A549 (cell line): Measurements from ENCODE around the gene EPB41L4A. TPM values are rescaled to one million over a fixed set of nuclear protein-coding genes. Genes with fewer than 3 reads are reported as not detected.

Experiments
- ATAC-seq, 2 experiments: fragments of 200-7000 bp in 1 of 2; fragments of >200 bp in 1 of 2; cut with Nextera tagmentation in 1 of 2; cut with Tn5 transposase in 1 of 2; 3 replicates each; pipeline versions ENCODE4 v1.8.0 to v1.9.1; 2018 to 2020; ENCODE audit warnings: mild to moderate bottlenecking in 1 of 2, moderate library complexity in 1 of 2
- CTCF ChIA-PET: fragments of 300-600 bp; sonication (Branson Sonifier 250); formaldehyde crosslinking; extraction: SDS; loops from one replicate; lab custom pipeline; 2021; ENCODE audit warnings: antibody characterized with exemption, inconsistent platforms; lab: Yijun Ruan, JAX
- POLR2A ChIA-PET: fragments of 350-600 bp; formaldehyde crosslinking; extraction: SDS; loops from one replicate; lab custom pipeline; 2021; ENCODE audit warnings: antibody characterized with exemption, inconsistent platforms; lab: Yijun Ruan, JAX
- DNase-seq, 2 experiments: peaks; one replicate each; pipeline versions ENCODE4 v3.0.0 to v3.0.0-alpha.2; 2011 to 2016; ENCODE audit warnings: low read depth in 1 of 2, low spot score in 1 of 2
- FAIRE-seq: peaks from 2 replicates; lab custom pipeline; 2011; peaks lifted over from hg19 to GRCh38; lab: Jason Lieb, UNC
- H3K27ac ChIP-seq, 2 experiments: fragments of >200 bp; sonication (Bioruptor Twin); formaldehyde crosslinking; 3 replicates each; pipeline ENCODE4 v1.5.1; 2016 to 2017
- H3K4me1 ChIP-seq: fragments of >200 bp; sonication (Bioruptor Twin); formaldehyde crosslinking; 3 replicates; pipeline ENCODE4 v1.6.1; 2016
- H3K4me2 ChIP-seq: fragments of >200 bp; sonication (Bioruptor Twin); formaldehyde crosslinking; 3 replicates; pipeline ENCODE4 v1.6.1; 2016
- H3K4me3 ChIP-seq: fragments of >200 bp; sonication (Bioruptor Twin); formaldehyde crosslinking; 3 replicates; pipeline ENCODE4 v1.5.1; 2016
- H3K9me3 ChIP-seq: fragments of >200 bp; sonication (Bioruptor Twin); formaldehyde crosslinking; 3 replicates; pipeline ENCODE4 v1.6.1; 2016
- BHLHE40 ChIP-seq: IDR thresholded peaks from 2 replicates; pipeline ENCODE4 v1.6.1; 2012; ENCODE audit warnings: low read depth, low read length, inconsistent platforms
- CEBPB ChIP-seq, 2 experiments: fragments of >200 bp in 1 of 2; sonication (Bioruptor Twin) in 1 of 2; formaldehyde crosslinking in 1 of 2; IDR thresholded peaks; 2 replicates each; pipeline ENCODE4 v1.6.1; 2012 to 2016
- CHD4 ChIP-seq: fragments of 200-600 bp; sonication (generic); IDR thresholded peaks from 2 replicates; pipeline ENCODE4 v1.6.1; 2016; ENCODE audit warnings: antibody characterized with exemption, mild to moderate bottlenecking, borderline replicate concordance
- FOSL2 ChIP-seq, 2 experiments: fragments of 450-650 bp in 1 of 2; fragments of >200 bp in 1 of 2; sonication (Bioruptor Twin) in 1 of 2; formaldehyde crosslinking; IDR thresholded peaks; 2 replicates each; pipeline versions ENCODE4 v1.5.0 to v1.6.1; 2016 to 2020; ENCODE audit warnings: mild to moderate bottlenecking in 1 of 2, moderate library complexity in 1 of 2
- FOXS1 ChIP-seq: fragments of 250-450 bp; sonication (Bioruptor Pico); IDR thresholded peaks from 2 replicates; pipeline ENCODE4 v1.5.0; 2020; ENCODE audit warnings: mild to moderate bottlenecking, moderate library complexity
- HOXA7 ChIP-seq: fragments of 250-450 bp; sonication (Bioruptor Pico); IDR thresholded peaks from 2 replicates; pipeline ENCODE4 v1.5.0; 2020; ENCODE audit warnings: mild to moderate bottlenecking, moderate library complexity
- HOXB13 ChIP-seq: fragments of 250-450 bp; sonication (Bioruptor Pico); IDR thresholded peaks from 2 replicates; pipeline ENCODE4 v1.5.0; 2020; ENCODE audit warnings: low read depth, mild to moderate bottlenecking, moderate library complexity
- JUNB ChIP-seq: fragments of >200 bp; sonication (Bioruptor Twin); formaldehyde crosslinking; IDR thresholded peaks from 2 replicates; pipeline ENCODE4 v1.6.1; 2016
- MAFK ChIP-seq: fragments of 450-650 bp; IDR thresholded peaks from 2 replicates; pipeline ENCODE4 v1.6.1; 2014; ENCODE audit not compliant: partially characterized antibody
- MAZ ChIP-seq: fragments of 150-350 bp; IDR thresholded peaks from 2 replicates; pipeline ENCODE4 v1.6.1; 2014; ENCODE audit warnings: antibody characterized with exemption, low read depth, low read length, borderline replicate concordance
- NPAS2 ChIP-seq: fragments of 250-450 bp; sonication (Bioruptor Pico); IDR thresholded peaks from 2 replicates; pipeline ENCODE4 v1.8.0; 2022; ENCODE audit warnings: mild to moderate bottlenecking, moderate library complexity, borderline replicate concordance
- PHF8 ChIP-seq: fragments of 200-600 bp; sonication (generic); IDR thresholded peaks from 2 replicates; pipeline ENCODE4 v1.6.1; 2016; ENCODE audit warnings: low read depth, mild to moderate bottlenecking, antibody characterized with exemption, moderate library complexity, borderline replicate concordance
- POLR2A ChIP-seq: IDR thresholded peaks from 2 replicates; pipeline ENCODE4 v1.6.1; 2012; ENCODE audit warnings: mild to moderate bottlenecking, low read length
- RARB ChIP-seq: fragments of 250-450 bp; sonication (Bioruptor Pico); IDR thresholded peaks from 2 replicates; pipeline ENCODE4 v1.8.0; 2021; ENCODE audit warnings: mild to moderate bottlenecking, moderate library complexity
- RCOR1 ChIP-seq: fragments of 150-350 bp; IDR thresholded peaks from 2 replicates; pipeline ENCODE4 v1.6.1; 2014; ENCODE audit warnings: antibody characterized with exemption, low read length, low read depth
- RFX5 ChIP-seq: fragments of 450-650 bp; IDR thresholded peaks from 2 replicates; pipeline ENCODE4 v1.7.1; 2014; ENCODE audit warnings: antibody characterized with exemption, mild to moderate bottlenecking, moderate library complexity
- SMC3 ChIP-seq: fragments of >200 bp; sonication (Bioruptor Twin); formaldehyde crosslinking; IDR thresholded peaks from 3 replicates; pipeline ENCODE4 v1.6.1; 2018; ENCODE audit warnings: inconsistent platforms
- SREBF2 ChIP-seq: fragments of 450-650 bp; IDR thresholded peaks from 2 replicates; pipeline ENCODE4 v1.6.1; 2014; ENCODE audit warnings: mild to moderate bottlenecking, moderate library complexity
- TFCP2L1 ChIP-seq: fragments of 250-450 bp; sonication (Bioruptor Pico); IDR thresholded peaks from 2 replicates; pipeline ENCODE4 v1.5.0; 2021; ENCODE audit warnings: mild to moderate bottlenecking
- TP53 ChIP-seq: fragments of 250-450 bp; sonication (Bioruptor Pico); IDR thresholded peaks from 2 replicates; pipeline ENCODE4 v1.5.0; 2021; ENCODE audit warnings: mild to moderate bottlenecking, moderate library complexity
- WGBS: methylation state at CpG from one replicate; pipeline ENCODE4 v1.1.6; 2017; ENCODE audit errors: missing lambda C conversion rate; 5-methylcytosine and 5-hydroxymethylcytosine counted together
- polyA plus RNA-seq, 4 experiments: library from polyadenylated mRNA; depleted of rRNA in 3 of 4; stranded (reverse); fragments of >200 nt; fragmentation: RNase III in 1 of 4; extraction: RNeasy Plus Mini Kit Qiagen cat#74134 plus additional on column Dnase treatment in 1 of 4; gene quantifications; 2 replicates in 3 of 4; 3 replicates in 1 of 4; pipeline ENCODE4 v1.2.3, GENCODE V29; 2011 to 2017
- TF ChIP-seq, protein P1 (sequence below): fragments of >200 bp; sonication (Bioruptor Twin); formaldehyde crosslinking; IDR thresholded peaks from 3 replicates; pipeline ENCODE4 v1.5.1; 2016
- TF ChIP-seq, protein P2 (sequence below): fragments of 250-450 bp; sonication (Bioruptor Pico); IDR thresholded peaks from 2 replicates; pipeline ENCODE4 v1.5.0; 2021; ENCODE audit warnings: mild to moderate bottlenecking, moderate library complexity, borderline replicate concordance
- TF ChIP-seq, protein P3 (sequence below): IDR thresholded peaks from 2 replicates; pipeline ENCODE4 v1.6.1; 2012
- TF ChIP-seq, protein P4 (sequence below): fragments of 450-650 bp; IDR thresholded peaks from 2 replicates; pipeline ENCODE4 v1.6.1; 2014; ENCODE audit warnings: antibody characterized with exemption
- TF ChIP-seq, protein P5 (sequence below): fragments of >200 bp; sonication (Bioruptor Twin); formaldehyde crosslinking; IDR thresholded peaks from 3 replicates; pipeline ENCODE4 v1.6.1; 2016

Gene EPB41L4A
- polyA plus RNA-seq, 2 of the 4 experiments (the other 2 are of a cell fraction): 1.3 to 4.4 TPM

DNA sequence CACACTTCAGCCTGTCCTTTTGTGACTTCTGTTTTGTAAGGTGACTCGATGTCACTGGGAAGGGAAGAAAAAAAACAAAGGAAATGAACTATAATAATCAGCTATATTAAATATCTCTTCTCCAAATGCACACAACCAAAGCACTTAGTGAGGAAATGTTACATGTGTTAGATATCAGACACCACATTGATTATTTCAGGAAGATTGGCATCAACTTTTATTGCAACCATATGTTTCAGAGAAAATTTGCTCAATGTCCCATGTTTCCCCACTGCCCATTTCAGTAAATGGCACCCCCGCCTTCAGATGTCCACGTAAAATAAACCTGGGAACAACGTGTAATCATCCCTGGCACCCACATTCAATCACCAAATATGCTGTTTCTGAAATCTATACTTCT, 151.8 kb downstream of the EPB41L4A start:
- ATAC-seq: no peak
- TF ChIP-seq BHLHE40 (no peak), MAZ (no peak), SMC3 (no peak), SREBF2 (no peak), RARB (CRISPR knock-in tag) (no peak), CHD4 (no peak), RFX5 (no peak), TFCP2L1 (CRISPR knock-in tag) (no peak), FOXS1 (CRISPR knock-in tag) (no peak), CEBPB (IDR thresholded peaks at IDR 0.05) (no peak), TP53 (CRISPR knock-in tag) (no peak), POLR2A (no peak), RCOR1 (no peak), JUNB (no peak), HOXA7 (CRISPR knock-in tag) (no peak), PHF8 (no peak)
- TF ChIP-seq, protein P1, sequence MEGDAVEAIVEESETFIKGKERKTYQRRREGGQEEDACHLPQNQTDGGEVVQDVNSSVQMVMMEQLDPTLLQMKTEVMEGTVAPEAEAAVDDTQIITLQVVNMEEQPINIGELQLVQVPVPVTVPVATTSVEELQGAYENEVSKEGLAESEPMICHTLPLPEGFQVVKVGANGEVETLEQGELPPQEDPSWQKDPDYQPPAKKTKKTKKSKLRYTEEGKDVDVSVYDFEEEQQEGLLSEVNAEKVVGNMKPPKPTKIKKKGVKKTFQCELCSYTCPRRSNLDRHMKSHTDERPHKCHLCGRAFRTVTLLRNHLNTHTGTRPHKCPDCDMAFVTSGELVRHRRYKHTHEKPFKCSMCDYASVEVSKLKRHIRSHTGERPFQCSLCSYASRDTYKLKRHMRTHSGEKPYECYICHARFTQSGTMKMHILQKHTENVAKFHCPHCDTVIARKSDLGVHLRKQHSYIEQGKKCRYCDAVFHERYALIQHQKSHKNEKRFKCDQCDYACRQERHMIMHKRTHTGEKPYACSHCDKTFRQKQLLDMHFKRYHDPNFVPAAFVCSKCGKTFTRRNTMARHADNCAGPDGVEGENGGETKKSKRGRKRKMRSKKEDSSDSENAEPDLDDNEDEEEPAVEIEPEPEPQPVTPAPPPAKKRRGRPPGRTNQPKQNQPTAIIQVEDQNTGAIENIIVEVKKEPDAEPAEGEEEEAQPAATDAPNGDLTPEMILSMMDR: no peak
- TF ChIP-seq, protein P2, sequence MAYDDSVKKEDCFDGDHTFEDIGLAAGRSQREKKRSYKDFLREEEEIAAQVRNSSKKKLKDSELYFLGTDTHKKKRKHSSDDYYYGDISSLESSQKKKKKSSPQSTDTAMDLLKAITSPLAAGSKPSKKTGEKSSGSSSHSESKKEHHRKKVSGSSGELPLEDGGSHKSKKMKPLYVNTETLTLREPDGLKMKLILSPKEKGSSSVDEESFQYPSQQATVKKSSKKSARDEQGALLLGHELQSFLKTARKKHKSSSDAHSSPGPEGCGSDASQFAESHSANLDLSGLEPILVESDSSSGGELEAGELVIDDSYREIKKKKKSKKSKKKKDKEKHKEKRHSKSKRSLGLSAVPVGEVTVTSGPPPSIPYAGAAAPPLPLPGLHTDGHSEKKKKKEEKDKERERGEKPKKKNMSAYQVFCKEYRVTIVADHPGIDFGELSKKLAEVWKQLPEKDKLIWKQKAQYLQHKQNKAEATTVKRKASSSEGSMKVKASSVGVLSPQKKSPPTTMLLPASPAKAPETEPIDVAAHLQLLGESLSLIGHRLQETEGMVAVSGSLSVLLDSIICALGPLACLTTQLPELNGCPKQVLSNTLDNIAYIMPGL (CRISPR knock-in tag): no peak
- TF ChIP-seq, protein P3, sequence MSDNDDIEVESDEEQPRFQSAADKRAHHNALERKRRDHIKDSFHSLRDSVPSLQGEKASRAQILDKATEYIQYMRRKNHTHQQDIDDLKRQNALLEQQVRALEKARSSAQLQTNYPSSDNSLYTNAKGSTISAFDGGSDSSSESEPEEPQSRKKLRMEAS: no peak
- H3K27ac ChIP-seq: no peak overlapping the region
- no peak overlapping the region for H3K4me2 ChIP-seq
- H3K9me3 ChIP-seq: no peaks in the 10 kb centered on the region
- DNase-seq: no peak
- no peak for FAIRE-seq
- CTCF ChIA-PET: no interaction called here
- POLR2A ChIA-PET: no interaction called here
- no peak overlapping the region for H3K4me3 ChIP-seq
- 40% methylated on average over 4 of the region's 4 CpGs for WGBS
- peaks cover 9% of the 10 kb centered on the region; the same call in 2 of the 3 replicates for H3K4me1 ChIP-seq

DNA sequence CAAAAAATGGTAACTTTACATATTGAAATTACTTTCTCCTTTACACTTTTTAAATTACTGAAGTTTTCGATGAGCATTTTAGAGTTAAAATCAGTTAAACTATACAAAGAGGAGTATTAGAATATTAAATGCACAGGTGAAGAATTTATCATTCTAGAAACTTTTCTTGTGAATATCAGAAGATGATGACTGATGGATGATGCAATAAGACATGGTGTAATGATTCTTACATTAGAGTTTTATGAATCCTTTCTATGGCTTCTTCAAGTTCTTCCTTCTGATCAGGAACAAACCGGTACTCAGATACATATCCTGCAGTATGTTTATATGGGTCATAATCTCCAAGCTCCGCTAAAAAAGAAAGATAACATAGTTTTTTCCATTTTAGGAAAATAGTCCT, 154.4 kb downstream of the EPB41L4A start:
- Histone ChIP-seq H3K9me3 (no peaks in the 10 kb centered on the region), H3K4me3 (no peak overlapping the region), H3K4me1 (no peaks in the 10 kb centered on the region), H3K27ac (no peak overlapping the region), H3K4me2 (no peak overlapping the region)
- ATAC-seq (no peak), FAIRE-seq (no peak), DNase-seq (no peak)
- TF ChIP-seq, protein P4, sequence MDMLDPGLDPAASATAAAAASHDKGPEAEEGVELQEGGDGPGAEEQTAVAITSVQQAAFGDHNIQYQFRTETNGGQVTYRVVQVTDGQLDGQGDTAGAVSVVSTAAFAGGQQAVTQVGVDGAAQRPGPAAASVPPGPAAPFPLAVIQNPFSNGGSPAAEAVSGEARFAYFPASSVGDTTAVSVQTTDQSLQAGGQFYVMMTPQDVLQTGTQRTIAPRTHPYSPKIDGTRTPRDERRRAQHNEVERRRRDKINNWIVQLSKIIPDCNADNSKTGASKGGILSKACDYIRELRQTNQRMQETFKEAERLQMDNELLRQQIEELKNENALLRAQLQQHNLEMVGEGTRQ: no peak
- no peak for TF ChIP-seq FOXS1 (CRISPR knock-in tag)
- no peak for TF ChIP-seq RFX5
- TF ChIP-seq, protein P5, sequence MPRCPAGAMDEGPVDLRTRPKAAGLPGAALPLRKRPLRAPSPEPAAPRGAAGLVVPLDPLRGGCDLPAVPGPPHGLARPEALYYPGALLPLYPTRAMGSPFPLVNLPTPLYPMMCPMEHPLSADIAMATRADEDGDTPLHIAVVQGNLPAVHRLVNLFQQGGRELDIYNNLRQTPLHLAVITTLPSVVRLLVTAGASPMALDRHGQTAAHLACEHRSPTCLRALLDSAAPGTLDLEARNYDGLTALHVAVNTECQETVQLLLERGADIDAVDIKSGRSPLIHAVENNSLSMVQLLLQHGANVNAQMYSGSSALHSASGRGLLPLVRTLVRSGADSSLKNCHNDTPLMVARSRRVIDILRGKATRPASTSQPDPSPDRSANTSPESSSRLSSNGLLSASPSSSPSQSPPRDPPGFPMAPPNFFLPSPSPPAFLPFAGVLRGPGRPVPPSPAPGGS: no peak
- TF ChIP-seq NPAS2: no peak
- TF ChIP-seq MAFK: no peak
- TF ChIP-seq RCOR1: no peak
- TF ChIP-seq PHF8: no peak
- TF ChIP-seq FOSL2 (IDR thresholded peaks at IDR 0.05): no peak
- TF ChIP-seq FOSL2 (CRISPR knock-in tag; IDR thresholded peaks at IDR 0.05): no peak
- TF ChIP-seq HOXB13 (CRISPR knock-in tag): no peak
- POLR2A ChIA-PET: no interaction called here
- 80% methylated on average over 3 of the region's 3 CpGs for WGBS
- CTCF ChIA-PET: no interaction called here
